Measurements from ENCODE around the gene GBF1. TPM values are rescaled to one million over a fixed set of nuclear protein-coding genes. Genes with fewer than 3 reads are reported as not detected.
"Not testable (repeated sequence)": the region's sequence is repeated elsewhere in the genome, so short reads cannot be mapped to it uniquely, and the experiment has no call there.

The GBF1 gene
- total RNA-seq, 4 donors from 2014 or later: 73.4 to 98.5 (median 95.8) TPM

DNA sequence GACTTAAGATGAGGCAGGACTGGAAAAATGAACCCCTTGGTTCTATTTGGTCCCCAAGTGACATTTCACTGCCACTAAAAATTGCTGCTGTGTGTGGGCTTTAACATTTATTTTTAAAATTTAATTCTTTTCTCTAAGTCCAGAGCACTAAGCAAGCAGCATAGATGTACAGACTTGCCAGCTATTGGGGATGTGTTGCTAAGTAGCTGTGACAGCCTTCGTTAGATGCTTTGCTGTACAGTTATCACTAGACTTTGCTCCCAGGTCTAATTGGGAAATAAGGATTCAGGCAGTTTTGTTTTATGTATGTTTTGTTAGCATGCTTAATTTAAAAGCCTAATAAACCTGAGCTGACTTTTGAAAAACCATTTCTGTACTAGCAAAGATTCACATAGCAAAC, 51.8 kb downstream of the GBF1 start:
- Histone ChIP-seq H3K27me3 (no peaks in the 10 kb centered on the region), H3K36me3 (no peaks in the 10 kb centered on the region), H3K4me3 (no peak overlapping the region), H3K27ac (no peak overlapping the region), H3K4me1 (no peaks in the 10 kb centered on the region), H3K9me3 (no peaks in the 10 kb centered on the region)
- no peak for TF ChIP-seq CTCF (IDR thresholded peaks at IDR 0.05)
- no peak for TF ChIP-seq POLR2A (IDR thresholded peaks at IDR 0.05)
- no peak for DNase-seq

GRCh38 chr10:102298899-102299298, 53.6 kb downstream of the GBF1 start:
- Histone ChIP-seq H3K36me3 (no peaks in the 10 kb centered on the region), H3K9me3 (no peaks in the 10 kb centered on the region), H3K4me1 (no peaks in the 10 kb centered on the region), H3K4me3 (no peak overlapping the region), H3K27ac (no peak overlapping the region), H3K27me3 (no peaks in the 10 kb centered on the region)
- TF ChIP-seq POLR2A (IDR thresholded peaks at IDR 0.05): no peak
- no peak for TF ChIP-seq CTCF (IDR thresholded peaks at IDR 0.05)
- DNase-seq: no peak

GRCh38 chr10:102299873-102300272, 54.5 kb downstream of the GBF1 start:
- H3K4me1 ChIP-seq: no peaks in the 10 kb centered on the region
- no peak overlapping the region for H3K4me3 ChIP-seq
- no peak for DNase-seq
- TF ChIP-seq CTCF (IDR thresholded peaks at IDR 0.05) (no peak), POLR2A (IDR thresholded peaks at IDR 0.05) (no peak)
- no peak overlapping the region for H3K27ac ChIP-seq
- H3K9me3 ChIP-seq: no peaks in the 10 kb centered on the region
- no peaks in the 10 kb centered on the region for H3K36me3 ChIP-seq
- no peaks in the 10 kb centered on the region for H3K27me3 ChIP-seq

GRCh38 chr10:102300278-102300843, 55.0 kb downstream of the GBF1 start:
- no peaks in the 10 kb centered on the region for H3K27me3 ChIP-seq
- H3K27ac ChIP-seq: no peak overlapping the region
- H3K4me3 ChIP-seq: no peak overlapping the region
- TF ChIP-seq POLR2A (IDR thresholded peaks at IDR 0.05) (no peak), CTCF (IDR thresholded peaks at IDR 0.05) (no peak)
- H3K4me1 ChIP-seq: no peaks in the 10 kb centered on the region
- H3K36me3 ChIP-seq: no peaks in the 10 kb centered on the region
- H3K9me3 ChIP-seq: no peaks in the 10 kb centered on the region
- DNase-seq: no peak

DNA sequence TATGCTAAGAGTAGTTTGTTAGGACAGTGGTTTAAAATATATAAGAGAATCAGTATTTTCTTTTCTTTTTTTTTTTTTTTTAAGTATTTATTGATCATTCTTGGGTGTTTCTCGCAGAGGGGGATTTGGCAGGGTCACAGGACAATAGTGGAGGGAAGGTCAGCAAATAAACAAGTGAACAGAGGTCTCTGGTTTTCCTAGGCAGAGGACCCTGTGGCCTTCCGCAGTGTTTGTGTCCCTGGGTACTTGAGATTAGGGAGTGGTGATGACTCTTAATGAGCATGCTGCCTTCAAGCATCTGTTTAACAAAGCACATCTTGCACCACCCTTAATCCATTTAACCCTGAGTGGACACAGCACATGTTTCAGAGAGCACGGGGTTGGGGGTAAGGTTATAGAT, 55.6 kb downstream of the GBF1 start:
- H3K27ac ChIP-seq, DNase-seq, H3K36me3 ChIP-seq, H3K4me3 ChIP-seq, H3K27me3 ChIP-seq, H3K9me3 ChIP-seq, H3K4me1 ChIP-seq: not testable (repeated sequence)

DNA sequence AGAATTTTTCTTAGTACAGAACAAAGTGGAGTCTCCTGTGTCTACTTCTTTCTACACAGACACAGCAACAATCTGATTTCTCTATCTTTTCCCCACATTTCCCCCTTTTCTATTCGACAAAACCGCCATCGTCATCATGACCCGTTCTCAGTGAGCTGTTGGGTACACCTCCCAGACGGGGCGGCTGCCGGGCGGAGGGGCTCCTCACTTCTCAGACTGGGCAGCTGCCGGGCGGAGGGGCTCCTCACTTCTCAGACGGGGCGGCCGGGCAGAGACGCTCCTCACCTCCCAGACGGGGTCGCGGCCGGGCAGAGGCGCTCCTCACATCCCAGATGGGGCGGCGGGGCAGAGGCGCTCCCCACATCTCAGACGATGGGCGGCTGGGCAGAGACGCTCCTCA, 56.0 kb downstream of the GBF1 start:
- H3K36me3 ChIP-seq, H3K27ac ChIP-seq, H3K4me3 ChIP-seq, DNase-seq, H3K9me3 ChIP-seq, H3K4me1 ChIP-seq, H3K27me3 ChIP-seq: not testable (repeated sequence)

DNA sequence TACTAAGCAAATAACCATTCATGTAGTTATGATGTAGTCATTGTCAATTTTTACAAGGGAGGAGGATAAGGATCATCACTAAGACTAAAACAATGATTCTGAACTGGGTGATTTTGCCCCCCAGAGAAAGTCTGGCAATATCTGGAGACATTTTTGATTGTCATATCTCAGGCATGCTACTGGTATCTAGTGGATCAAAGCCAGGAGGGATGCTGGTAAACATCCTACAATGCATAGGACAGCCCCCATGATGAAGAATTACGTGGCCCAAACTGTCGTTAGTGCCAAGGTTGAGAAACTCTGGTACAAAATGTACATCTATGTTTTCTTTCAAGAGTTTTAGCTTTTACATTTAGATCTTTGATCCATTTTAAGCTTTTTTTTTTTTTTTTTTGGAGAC, 57.3 kb downstream of the GBF1 start:
- no peaks in the 10 kb centered on the region for H3K27me3 ChIP-seq
- peaks cover 0 to 10% (median 0%) of the 10 kb centered on the region in 3 donors for H3K36me3 ChIP-seq
- TF ChIP-seq POLR2A (IDR thresholded peaks at IDR 0.05): no peak
- TF ChIP-seq CTCF (IDR thresholded peaks at IDR 0.05): no peak
- no peaks in the 10 kb centered on the region for H3K9me3 ChIP-seq
- H3K4me1 ChIP-seq: no peaks in the 10 kb centered on the region
- no peak overlapping the region for H3K27ac ChIP-seq
- DNase-seq: no peak
- no peak overlapping the region for H3K4me3 ChIP-seq

Measured in Peyer's patch (tissue), 4 donors.